Fibroblast of lung (primary cell): ENCODE data around the gene ANO2.

Experiments
- EZH2 ChIP-seq: IDR thresholded peaks from 2 replicates; pipeline ENCODE4 v1.5.1; 2012; ENCODE audit warnings: low read length, control low read depth, mild to moderate bottlenecking; ENCODE audit errors: missing control alignments
- TF ChIP-seq, protein P1 (sequence below), 2 donors: IDR thresholded peaks in 1 of 2; conservative IDR thresholded peaks in 1 of 2; 1 replicate in 1 of 2; 2 replicates in 1 of 2; pipeline ENCODE4 v1.5.1; 2011 to 2012; ENCODE audit warnings: low read length in 2 of 2, control low read depth in 1 of 2, inconsistent platforms in 1 of 2, low read depth in 1 of 2, mild to moderate bottlenecking in 1 of 2

DNA sequence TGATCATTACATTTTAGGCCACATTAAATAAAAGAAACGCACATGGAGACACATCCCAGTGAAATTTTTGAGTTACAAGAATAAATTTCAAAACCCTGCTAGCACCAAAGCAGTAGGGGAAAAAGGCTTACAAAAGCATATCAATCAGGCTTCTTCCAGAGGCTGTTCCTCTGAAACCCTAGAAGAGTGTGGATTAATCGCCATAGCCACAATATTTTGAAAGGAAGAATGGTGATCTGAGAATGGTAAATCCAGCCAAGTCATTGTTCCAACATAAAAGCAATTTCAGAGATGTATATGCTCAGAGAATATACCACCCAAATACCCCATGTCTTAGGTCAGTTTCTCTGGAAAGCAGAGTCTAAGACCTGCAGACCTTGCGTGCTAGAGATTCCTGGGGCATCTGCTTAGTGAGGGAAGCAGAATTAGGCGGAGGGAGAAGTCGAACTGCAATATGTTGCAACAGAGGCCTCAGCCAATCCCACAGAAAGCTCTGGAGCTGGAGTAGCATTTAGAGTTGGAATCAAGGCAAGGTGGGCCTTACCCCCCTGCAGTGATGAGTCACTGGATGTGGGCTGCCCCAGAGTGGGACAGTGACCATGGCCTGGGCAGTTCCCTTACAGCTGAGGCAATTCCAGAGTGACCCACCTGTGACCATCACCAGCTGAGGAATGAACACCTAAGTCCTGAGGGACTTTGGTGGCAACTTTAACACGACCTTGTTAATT is 387.9 kb downstream of the ANO2 start:
- TF ChIP-seq, protein P1, sequence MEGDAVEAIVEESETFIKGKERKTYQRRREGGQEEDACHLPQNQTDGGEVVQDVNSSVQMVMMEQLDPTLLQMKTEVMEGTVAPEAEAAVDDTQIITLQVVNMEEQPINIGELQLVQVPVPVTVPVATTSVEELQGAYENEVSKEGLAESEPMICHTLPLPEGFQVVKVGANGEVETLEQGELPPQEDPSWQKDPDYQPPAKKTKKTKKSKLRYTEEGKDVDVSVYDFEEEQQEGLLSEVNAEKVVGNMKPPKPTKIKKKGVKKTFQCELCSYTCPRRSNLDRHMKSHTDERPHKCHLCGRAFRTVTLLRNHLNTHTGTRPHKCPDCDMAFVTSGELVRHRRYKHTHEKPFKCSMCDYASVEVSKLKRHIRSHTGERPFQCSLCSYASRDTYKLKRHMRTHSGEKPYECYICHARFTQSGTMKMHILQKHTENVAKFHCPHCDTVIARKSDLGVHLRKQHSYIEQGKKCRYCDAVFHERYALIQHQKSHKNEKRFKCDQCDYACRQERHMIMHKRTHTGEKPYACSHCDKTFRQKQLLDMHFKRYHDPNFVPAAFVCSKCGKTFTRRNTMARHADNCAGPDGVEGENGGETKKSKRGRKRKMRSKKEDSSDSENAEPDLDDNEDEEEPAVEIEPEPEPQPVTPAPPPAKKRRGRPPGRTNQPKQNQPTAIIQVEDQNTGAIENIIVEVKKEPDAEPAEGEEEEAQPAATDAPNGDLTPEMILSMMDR (conservative IDR thresholded peaks at IDR 0.05 in 1 of 2, IDR thresholded peaks at IDR 0.05 in 1 of 2; ENCODE audit: low read depth in 1 of 2, low read length in 2 of 2), result no peak
- no peak for TF ChIP-seq EZH2
